ENCODE results near the gene TMIE.
A peak's percentile ranks its signal among the peaks of the same experiment; 100 is the strongest.

- TF ChIP-seq, protein P1, sequence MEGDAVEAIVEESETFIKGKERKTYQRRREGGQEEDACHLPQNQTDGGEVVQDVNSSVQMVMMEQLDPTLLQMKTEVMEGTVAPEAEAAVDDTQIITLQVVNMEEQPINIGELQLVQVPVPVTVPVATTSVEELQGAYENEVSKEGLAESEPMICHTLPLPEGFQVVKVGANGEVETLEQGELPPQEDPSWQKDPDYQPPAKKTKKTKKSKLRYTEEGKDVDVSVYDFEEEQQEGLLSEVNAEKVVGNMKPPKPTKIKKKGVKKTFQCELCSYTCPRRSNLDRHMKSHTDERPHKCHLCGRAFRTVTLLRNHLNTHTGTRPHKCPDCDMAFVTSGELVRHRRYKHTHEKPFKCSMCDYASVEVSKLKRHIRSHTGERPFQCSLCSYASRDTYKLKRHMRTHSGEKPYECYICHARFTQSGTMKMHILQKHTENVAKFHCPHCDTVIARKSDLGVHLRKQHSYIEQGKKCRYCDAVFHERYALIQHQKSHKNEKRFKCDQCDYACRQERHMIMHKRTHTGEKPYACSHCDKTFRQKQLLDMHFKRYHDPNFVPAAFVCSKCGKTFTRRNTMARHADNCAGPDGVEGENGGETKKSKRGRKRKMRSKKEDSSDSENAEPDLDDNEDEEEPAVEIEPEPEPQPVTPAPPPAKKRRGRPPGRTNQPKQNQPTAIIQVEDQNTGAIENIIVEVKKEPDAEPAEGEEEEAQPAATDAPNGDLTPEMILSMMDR (IDR thresholded peaks at IDR 0.05), result peak; percentile 54
- TF ChIP-seq ZFX (IDR thresholded peaks at IDR 0.05; ENCODE audit: borderline replicate concordance), result no peak
Measured at GRCh38 chr3:46695177-46695961, 5.8 kb upstream of the TMIE start.
